NCI-H345 treated with DMSO at 0.1 percent for 48 hours (cell line): ENCODE results near the gene MYCBPAP.

Source experiments
- DNase-seq: peaks from one replicate; lab custom pipeline; 2025; ENCODE audit not compliant: unreplicated experiment; lab: John Stamatoyannopoulos, UW

MYCBPAP gene

GRCh38 chr17:50487213-50488096 is 20.8 kb upstream of the MYCBPAP start:
- DNase-seq: no peak

DNA sequence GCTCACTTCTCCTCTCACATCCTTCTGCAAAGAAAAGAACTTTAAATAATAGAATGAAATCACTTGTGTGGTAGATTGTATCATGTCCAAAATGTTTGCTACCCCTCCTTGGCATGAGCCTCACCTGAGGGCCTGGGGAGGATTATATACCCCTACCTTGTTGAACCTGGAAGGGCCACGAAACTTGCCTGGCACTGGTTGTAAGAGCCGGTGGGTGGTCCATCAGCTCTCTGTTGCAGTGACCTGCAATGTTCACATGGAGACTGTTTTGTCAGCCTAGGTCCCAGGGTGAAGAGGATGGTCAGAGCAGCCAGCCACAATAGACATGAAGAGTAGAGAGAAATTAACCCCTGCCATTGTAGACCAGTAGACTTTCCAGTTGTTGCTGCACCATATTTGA is 19.4 kb upstream of the MYCBPAP start:
- DNase-seq: no peak

GRCh38 chr17:50491505-50491904 is 16.7 kb upstream of the MYCBPAP start:
- no peak for DNase-seq

DNA sequence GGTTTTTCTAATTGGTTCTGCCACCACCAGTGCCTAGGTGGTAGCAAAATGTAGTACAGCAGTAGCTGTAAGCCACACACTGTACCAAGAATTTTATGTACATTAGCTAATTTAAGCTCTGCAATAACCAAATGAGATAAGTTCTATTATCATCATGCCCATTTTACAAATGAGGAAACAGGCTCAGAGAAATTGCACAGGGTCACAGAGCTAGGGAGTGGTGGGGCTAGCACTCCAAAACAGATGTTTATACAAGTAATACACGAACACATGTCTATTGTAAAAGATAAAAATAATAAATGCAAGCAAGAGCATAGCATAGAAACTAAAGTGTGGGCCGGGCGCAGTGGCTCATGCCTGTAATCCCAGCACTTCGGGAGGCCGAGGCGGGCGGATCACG is 16.0 kb upstream of the MYCBPAP start:
- DNase-seq: no peak

DNA sequence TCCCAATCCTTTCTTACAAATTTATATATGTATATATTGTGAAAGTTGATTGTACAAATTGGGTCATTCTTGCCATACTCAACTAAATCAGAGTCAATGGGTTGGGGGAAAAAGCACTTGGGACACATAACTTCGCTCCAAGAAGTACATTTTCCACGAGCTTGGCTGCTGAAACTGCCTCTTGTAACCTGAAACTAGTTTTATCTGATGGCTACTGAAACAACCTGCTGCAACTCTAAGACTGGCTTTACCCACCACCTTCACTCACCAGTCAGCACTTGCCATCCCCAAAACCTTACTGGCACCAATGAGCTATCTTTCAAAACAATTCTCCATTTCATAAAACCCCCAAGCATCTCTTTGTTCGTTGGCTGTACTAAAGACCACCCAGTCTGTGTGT is 14.5 kb upstream of the MYCBPAP start:
- no peak for DNase-seq

- DNase-seq: no peak
These were observed 12.9 kb upstream of the MYCBPAP start for GRCh38 chr17:50495217-50495823.

GRCh38 chr17:50495918-50496317 is 12.3 kb upstream of the MYCBPAP start:
- DNase-seq: no peak

GRCh38 chr17:50498021-50498874 is 10.0 kb upstream of the MYCBPAP start:
- DNase-seq: no peak

DNA sequence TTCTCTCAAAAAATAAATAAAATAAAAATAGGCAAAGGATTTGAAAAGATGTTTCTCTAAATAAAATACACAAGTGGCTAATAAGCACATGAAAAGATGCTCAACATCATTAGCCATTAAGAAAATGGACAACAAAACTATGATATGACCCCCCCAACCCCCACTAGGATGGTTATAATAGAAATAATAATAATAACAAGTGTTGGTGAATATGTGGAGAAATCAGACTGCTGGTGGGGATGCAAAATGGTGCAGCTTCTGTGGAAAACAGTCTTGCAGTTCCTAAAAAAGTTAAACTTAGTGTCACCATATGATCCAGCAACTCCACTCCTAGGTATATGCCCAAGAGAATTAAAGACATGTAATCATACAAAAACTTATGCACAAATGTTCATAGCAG is 9.0 kb upstream of the MYCBPAP start:
- no peak for DNase-seq

DNA sequence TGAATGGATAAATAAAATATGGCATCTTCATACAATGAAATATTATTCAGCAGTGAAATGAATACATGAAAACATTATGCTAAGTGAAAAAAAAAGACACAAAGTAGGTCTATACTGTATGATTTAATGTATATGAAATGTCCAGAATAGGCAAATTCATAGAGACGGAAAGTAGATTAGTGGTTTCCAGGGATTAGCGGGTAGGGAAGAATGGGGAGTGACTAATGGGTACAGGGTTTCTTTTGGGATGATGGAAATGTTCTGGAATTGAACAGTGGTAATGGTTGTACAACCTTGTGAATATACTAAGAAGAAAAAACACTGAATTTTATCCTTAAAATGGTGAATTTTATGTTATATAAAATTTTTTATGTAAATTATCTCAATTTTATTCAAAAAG is 8.5 kb upstream of the MYCBPAP start:
- DNase-seq: no peak

GRCh38 chr17:50501054-50501453 is 7.2 kb upstream of the MYCBPAP start:
- no peak for DNase-seq

GRCh38 chr17:50502301-50502990 is 5.8 kb upstream of the MYCBPAP start:
- no peak for DNase-seq

DNA sequence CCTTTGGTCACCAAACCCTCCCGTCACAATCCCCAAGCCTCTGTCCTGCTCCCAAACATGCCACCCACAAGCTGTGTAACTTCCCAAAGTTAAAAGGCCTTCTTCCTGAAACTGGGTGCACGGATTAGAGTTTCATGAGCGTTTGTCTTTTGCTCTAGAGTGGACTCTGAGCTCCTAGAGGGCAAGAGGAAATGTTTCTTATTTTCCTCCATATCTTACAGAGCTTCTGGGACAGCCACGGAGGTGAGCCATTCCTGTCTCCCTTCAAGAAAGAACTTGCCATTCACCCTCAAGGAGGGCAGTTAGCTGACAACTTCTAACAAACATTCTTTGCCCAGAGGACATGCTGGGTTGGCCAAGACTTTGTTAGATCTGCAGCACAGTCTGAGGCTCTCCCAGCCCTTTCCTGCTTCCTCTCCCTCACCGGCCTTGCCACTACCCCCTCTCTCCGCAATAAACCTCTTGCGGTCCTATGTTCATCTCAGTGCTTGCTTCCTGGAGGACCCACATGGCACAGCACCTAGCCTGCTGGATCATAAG is 2.6 kb upstream of the MYCBPAP start:
- no peak for DNase-seq

GRCh38 chr17:50506298-50506697 is 1.9 kb upstream of the MYCBPAP start:
- no peak for DNase-seq

DNA sequence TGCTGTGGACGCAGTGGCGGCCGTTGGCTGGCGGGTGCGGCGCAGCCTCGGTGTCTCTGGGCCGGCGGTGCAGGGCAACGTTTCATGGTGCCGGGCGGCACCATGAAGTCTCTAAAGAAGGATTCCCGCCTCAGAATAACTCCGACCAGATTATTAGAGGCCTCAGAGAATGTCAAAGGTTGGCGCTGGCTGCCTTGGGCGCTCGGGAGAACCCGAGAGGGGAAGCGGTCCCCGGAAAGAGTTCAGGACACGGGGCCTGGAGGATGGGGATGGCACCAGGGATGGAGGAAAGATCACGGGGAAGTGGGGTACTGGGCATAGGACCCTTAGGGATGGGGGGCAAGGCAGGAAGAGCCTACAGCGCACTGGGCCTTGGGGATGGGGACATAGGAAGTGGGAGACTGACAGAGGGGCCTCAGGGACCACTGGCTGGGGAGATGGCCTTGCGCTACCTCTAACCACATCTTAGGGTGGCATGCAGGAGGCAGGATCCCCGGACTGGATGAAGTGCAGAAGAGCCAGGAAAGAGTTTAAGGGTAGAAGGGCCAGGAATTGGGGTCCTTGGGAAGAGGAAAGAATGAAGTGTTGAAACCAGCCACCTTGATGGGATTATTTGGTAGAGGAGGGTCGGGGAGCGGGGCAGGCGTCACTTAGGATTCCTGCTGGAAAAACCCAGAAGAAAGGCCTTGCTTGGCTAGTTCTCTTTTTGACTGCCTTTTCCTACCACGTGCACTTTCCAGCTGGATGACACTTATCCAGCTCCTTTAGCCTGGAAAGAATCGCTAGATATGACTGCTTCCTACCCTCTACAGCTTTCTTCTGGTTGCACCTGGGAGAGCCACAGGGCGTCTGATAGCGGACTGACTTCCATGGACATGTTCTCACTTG is 578 bp downstream of the MYCBPAP start:
- DNase-seq: no peak

- no peak for DNase-seq
These were observed 2.8 kb downstream of the MYCBPAP start for GRCh38 chr17:50511058-50511457.

DNA sequence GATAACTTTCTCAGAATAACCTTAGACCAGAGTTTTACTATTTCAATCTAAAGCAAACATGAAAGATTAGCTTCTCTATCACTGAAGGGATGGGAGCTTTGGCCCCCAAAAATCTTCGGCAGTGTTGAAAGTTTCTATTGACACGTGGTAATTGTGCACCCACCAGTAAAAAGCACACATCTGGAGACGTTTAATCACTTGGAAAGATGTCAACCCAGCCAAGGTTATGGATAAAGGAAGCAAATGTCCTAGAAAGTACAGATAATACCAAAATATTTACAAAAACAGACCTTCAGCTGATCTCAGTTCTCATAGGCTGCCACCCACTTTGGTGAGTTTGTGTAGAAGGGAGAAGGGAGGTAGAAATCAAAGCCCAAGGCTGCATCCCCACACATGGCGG is 5.3 kb downstream of the MYCBPAP start:
- no peak for DNase-seq

DNA sequence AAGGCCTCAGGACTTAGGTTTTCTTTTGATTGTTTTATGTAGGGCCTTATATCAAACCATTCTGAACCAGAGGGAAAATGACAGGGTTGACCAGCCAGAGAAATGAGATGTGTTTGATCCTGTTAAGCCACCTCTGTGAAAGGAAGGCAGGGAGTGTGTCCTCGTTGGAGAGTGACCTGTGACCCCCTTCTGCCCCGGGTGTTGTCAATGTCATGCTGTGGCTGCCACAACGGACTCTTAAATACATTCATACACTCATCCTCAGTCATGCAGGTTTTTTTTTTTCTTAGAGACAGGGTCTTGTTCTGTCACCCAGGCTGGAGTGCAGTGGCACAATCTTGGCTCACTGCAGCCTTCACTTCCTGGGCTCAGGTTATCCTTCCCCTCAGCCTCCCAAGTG is 6.1 kb downstream of the MYCBPAP start:
- DNase-seq: no peak

DNA sequence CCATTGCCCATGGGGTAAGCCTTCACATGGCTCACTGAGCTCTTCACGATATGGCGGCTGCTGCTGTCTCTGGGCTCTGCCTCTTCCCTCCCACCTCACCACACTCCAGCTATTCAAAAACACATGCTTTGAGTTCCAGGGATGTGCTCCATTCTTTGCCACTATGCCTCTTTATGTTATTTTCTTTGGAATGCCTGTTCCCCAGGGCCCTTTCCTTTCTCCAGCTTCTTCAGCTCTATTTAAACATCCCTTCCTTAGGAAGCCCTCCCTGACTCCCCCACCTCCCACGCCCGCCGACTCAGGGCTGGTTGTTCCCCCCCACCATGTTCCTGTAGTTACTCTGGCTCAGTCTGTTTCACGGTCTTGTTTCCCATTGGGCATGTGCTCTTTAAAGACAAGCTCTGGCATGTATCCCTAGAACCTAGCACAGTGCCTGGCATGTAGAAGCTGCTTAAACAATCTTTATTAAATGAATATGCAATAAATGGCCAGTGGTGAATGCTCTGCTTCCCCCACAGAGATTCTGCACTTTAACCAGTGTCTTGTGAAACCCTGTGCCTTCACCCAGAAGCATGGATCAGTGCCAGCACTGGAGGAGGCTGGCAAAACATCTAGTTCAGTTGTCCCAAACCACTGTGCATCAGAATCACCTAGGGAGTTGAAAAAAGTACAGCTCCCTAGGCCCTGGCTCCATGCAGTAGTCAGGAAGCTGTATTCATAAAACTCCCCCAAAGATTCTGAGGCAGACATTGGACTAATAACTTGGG is 6.9 kb downstream of the MYCBPAP start:
- DNase-seq: no peak
